Stimulated activated CD8-positive, alpha-beta memory T cell treated with anti-CD3 and anti-CD28 coated beads, Interleukin-12 subunit alpha, Interleukin-12 subunit beta, amount 100 ng/mL, for 4 hours (primary cell): ENCODE results near the gene MSX1.

Experiments used
- DNase-seq: peaks from one replicate; pipeline ENCODE4 v3.0.0-alpha.2; 2020; ENCODE audit warnings: low read depth

MSX1 gene

DNA sequence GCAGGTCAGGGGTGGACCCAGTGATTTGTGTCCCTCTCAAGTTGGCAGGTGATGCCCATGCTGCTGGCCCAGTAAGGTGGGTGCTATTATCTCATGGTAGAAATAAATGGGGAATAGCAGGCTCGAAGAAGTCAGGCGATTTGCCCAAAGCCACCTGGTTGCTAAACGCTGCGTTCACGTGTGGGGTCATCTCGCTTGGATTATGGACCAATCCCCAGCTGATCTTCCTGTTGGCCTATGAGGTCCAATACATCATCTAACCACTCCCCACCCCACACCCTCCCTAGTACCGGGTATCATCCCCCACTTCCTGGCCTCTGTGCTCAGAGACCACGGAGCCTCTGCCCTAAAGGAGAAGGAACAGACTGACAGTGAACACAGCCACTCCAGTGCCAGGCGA is 18.3 kb upstream of the MSX1 start:
- DNase-seq = no peak

DNA sequence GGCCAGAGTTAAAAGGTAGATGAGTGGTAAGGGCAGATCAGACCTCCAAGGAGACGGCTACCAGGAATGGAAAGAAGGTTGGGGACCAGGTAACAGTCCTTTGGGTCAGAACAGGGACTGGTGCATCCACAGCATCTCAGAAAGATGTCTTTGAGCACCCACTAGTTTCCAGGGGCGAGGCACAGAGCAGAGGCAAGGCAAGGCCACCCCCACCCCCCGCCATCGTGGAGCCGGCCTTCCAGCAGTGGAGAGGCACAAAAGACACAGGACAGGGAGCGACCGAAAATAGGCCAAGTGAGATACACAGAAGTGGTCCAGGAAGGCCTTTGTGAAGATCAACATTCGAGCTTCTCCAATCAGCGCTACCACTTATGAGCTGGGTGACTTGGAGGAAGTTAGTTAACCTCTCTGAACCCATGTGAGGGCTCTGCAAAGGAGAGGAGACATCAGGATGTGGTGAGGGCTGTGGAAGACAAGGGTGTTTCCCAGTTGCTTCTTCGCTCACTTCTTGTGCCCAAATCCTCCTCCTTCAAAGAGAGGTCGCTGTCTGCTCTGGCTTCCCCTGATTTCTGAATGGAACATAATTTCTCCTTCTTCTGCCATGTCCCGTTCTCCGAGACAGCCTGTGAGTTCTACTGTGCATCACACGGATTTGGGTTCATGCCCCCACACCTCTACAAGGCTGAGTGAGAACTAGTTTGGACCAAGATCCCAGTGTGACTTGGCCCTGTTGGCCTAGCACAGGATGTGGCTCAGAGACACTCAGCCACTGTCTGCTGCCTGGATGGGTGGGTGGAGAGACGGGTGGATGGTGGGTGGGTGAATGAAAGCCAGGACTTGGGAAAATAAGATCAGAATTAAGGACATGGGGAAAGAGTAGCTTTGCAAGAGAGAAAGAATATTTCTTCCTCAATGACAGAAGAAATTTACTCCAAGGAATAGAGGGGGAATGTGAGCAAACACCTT is 16.7 kb upstream of the MSX1 start:
- no peak for DNase-seq

DNA sequence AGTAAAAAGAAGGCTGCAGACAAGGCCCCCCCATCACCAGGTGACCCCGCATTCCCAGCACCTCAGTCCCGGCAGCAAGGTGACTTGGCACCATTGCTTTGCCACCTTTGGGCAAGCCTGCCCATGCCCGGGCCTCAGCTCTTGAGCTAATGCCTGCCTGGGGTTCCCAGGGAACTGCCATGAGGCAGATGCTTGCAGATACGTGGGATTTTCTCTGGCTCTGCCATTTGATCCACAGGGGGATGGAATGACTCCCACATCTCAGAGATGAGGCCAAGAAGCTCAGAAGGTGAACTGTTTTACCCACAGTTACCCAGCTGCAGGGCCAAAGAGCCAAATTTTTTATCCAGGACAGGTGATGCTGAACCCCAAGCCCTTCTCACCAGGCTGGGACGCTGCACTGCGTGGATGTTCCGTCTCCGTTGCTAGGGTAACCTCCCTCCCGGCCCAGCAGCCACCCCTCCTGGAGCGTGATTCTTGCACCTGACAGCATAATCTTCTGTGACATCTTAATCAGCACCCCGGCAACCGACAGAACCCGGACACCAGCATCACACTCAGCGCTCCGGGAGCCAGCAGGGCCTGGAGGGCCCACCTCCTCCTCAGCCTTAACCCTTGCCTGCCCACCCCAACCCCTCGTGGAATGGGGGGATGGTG is 15.7 kb upstream of the MSX1 start:
- no peak for DNase-seq

DNA sequence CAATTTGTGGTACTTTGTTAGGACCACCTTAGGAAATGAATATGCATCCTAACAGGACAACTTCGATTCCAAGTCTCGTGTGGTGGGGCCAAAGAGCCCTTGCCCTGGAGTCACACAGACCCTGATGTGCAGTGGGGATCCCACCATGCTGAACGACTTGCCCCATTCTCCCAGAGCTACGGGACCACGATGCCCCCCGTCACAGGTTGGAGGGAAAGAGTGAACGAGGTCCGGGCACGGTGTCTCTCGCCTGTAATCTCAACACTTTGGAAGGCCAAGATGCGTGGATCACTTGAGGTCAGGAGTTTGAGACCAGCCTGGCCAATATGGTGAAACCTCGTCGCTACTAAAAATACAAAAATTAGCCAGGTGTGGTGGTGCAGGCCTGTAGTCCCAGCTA is 14.4 kb upstream of the MSX1 start:
- no peak for DNase-seq

DNA sequence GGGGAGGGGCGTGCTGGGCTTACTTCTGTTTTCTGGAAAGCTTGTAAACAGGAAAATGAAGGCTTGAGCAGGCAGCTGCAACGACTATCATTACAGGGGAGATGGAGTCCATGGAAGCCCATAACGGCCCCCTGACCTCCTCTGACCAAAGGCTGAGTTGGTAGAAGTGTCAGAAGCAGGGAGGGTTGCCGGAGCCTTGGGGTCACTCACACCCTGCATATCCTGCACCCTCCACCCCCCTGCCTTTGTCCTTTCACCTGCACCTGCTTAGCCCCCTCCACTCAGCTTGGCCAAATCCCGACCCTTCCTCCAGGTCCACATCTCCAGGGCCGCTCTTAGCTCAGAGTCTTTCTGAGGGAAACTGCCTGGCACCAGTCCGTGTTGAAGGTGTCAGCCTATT is 12.5 kb upstream of the MSX1 start:
- no peak for DNase-seq

DNA sequence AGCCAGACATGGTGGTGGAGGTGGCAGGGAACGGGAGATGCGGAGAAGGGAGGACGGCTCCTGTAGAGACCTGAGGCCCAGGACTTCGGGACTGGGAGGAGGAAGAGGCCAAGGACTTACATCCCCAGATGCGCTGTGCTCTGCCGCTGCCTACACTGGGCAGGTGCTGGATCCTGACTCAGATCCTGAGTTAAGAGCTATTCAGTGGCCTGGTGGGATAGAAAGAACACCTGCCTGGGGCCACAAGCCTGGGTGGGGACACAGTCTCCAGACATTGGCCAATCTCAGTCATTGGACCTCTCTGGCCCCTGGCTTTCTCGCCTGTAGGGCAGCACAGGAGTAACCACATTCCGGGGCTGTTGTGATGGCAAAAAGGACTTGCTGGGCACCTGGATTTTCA is 10.9 kb upstream of the MSX1 start:
- no peak for DNase-seq

DNA sequence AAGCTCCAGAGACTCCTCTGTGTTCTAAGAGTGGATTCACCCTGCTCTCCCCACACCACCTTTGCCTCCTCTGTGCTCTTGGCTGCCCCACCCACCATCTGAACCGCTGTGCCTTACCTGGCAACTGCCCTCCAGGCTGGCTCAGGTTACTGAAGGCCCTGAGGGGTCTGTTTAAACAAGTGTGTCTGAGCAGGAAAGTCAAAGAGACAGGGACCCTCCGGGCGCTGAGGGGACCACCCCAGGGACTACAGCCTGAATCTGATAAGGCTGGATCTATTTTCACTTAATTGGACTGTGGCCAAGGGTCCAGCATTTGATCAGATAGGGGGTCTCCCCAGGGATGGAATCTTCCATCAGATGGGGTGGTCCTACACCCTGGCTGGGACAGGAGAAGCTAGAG is 10.4 kb upstream of the MSX1 start:
- DNase-seq = no peak

DNA sequence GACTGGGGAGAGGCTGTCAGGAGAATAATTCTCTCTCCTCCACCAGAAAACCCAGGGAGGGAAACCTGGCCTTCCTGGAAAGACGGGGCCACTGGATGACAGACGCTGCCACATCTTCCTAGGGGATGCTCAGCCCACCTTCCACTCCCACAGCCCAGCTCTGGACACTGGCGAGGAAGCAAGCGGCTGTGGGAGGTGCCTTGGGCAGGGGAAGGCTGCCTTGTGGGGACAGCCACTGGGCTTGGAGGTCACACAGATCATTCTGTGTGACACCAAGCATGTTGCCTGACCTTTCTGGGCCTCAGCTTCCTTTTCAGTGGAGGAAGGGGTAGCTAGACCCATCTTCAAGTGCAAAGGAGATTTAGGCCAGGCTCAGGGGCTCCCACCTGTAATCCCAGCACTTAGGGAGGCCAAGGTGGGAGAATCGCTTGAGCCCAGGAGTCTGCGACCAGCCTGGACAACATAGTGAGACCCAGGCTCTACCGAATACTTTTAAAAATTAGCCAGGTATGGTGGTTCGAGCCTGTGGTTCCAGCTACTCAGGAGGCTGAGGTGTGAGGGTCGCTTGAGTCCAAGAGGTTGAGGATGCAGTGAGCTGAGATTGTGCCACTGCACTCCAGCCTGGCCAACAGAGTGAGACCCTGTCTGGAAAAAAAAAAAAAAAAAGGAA is 9.8 kb upstream of the MSX1 start:
- DNase-seq = no peak

DNA sequence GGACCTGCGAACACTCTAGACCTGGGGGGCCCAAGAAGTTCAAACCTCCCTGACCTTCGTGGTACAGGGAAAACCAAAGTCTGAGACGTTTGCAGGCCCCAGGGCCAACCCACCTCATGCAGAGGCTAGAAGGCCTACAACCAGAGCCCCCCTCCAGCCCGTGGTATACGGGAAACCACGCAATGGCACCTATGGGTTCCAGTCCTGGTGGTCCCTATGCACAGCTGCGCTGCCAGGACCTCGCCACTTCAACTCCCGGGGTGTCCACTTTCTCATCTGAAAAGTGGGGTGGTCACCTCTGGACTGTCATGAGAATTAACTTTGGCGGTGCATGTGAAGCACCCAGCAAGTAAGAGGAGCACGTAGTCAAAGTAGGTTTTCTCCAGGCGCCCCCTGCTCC is 8.4 kb upstream of the MSX1 start:
- DNase-seq = no peak

DNA sequence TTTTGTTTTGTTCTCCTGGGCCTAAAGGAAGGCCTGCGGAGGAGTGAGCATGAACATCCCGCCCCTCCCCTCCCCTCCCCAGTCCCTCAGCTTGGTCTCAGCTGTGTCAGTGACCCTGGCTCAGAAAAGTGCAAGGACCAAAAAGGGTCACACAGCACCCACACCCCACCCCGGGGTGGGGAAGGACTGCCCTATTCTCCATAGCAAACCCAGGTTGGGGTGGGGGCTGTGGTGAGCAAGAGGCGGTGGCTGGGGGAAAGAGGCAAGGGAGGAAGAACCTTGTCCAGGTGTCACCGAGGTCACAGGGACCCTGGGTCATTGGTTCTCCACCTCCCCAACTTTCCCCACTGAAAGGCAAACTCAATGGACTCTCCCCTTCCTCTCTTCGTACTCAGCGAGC is 7.6 kb upstream of the MSX1 start:
- no peak for DNase-seq

DNA sequence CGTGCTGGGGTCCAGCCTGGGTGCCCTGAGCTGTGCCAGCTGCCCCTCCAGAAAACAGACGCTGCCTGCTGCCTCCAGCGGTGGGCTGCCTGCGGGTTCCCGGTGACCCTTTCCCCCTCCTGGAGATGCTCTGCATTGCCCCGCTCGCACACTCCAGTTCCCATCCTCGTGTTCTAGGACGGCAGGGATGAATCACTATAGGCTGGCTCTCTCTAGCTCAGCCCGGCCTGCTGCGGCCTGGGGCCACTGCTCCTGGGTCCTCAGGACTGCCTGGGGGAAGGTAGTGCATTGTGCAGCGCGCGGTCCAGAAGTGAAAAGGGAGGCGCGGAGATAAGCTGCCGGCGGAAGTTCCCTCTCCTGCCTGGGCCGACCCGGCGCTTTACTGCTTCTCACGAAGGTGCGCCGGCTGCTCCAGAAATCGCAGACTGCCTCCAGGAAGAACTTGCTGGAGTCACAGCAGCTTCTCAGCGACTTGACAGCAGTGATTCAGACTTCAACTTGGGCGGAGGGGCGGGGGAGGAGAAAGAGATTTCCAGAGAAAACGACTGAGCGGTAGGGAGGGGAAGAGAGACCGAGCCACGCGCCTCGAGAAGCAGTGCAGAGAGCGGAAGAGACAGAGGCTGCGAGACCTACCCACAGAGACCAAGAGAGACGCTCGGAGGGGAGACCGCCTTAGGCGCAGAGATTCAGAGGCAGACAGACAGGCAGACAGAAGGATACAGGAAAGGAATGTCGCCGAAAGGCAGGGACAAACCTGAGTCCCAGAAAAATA is 6.7 kb upstream of the MSX1 start:
- DNase-seq = no peak

DNA sequence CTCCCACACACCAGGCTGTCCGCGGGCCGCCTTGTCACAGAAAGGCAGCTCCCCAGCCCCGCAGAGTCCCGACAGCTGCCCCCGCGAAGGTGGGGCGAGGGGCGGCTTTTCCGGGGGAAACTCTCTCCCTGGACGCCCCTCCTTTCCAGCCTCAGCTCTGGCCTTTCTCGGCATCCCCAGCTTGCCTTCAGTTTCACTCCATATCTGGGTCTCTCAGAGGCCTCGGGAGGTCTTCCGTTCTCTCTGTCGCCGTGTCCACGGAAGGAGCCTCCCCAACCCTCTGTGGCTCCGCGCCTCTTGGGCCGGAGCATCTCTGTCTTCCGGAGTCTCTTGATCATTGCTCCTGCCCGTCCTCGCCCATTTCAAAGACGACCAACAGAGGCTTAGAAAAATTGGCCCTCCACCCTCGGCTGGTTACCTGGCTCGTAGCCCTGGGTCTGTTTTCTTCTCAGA is 6.1 kb upstream of the MSX1 start:
- no peak for DNase-seq

DNA sequence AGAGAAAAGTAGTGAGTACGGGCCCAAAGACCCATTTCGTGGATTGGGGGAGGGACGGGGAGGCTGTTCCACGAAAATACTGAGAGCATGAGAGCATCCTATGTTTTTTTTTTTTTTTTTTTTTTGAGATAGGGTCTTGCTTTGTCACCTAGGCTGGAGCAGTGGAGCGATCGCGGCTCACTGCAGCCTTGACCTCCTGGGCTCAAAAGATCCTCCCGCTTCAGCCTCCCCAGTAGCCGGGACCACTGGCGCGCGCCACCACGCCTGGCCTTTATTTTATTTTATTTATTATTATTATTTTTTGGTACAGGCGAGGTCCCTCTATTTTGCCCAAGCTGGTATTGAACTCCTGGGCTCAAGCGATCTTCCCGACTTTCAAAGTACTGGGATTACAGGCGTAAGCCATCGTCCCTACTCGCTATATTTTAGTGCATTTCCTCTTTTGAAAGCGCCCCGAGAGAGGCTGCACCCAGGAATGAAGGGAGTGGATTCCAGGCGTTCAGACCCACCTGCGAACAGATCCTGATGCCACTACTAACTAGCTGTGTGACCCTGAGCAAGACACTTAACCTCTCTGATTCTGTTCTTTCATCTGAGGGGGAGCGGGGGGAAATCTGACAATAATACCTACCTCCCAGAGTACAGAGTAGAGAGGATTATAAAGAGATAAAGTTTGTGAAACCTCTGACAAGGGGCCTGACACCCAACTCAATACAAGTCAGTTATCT is 5.4 kb upstream of the MSX1 start:
- DNase-seq = no peak

DNA sequence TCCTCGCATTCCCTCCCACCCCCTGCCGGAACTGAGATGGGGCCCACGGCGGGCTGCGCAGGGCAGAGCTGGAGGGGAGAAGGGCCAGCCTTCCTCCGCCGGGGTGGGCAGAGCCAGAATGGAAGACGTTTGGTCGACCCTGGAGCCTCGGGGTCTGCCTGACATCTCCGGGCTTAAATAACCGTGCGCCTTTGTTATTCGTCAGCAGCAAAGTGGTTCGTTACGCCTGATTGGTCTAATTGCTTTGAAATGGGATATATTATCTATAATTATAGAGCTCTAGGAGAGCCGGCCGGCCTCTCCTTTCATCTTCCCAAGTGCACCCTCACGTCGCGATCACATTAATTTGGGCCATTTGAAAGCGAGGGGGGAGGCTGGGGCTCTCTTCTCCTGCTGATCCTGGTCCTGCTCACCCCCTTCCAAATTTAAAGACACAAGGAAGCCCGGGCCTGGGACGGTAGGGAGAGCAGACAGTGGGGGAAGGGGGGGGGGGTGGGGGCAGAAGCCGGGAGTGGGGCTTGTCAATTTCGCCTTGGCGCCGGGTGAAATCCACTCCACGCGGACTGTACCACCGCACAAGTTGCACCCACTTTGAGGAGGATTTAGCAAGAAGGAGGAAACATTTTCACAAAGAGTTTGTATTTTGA is 4.7 kb upstream of the MSX1 start:
- DNase-seq = no peak

DNA sequence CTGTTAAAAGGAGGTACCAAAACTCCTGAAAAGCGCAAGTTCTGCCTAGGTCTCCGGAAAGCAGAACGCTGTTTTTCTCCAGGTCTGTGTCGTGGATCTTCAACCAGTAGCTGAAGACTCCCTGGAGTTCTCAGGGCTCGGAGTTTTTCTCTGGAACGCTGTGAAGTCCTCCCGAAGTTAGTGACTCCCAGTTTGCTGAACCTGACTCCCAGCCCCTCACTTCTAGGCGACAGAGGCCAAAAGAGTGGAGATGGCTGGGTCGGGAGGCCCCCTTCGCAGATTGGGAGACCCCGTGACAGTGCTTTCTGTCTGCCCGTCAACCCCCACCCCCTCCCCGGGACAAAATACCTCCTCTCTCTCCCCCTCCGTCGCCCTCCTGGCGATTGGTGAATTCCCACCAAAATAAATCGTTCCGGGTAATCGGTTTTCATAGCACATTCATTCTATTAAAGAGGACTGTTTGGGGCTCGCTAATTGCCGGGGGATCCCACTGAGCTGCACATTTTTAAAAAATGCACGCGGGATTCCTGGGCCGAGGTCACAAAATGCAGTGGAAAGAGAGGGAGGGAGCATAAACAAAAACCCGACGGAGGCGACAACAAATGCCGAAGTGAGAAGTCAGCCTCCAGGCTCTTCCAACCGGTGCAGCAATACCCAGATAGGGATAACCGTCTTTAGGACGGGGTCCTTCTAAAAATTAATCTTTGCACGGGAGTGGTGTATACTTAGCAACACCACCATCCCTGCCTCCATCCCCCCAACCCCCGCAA is 4.0 kb upstream of the MSX1 start:
- DNase-seq = no peak

DNA sequence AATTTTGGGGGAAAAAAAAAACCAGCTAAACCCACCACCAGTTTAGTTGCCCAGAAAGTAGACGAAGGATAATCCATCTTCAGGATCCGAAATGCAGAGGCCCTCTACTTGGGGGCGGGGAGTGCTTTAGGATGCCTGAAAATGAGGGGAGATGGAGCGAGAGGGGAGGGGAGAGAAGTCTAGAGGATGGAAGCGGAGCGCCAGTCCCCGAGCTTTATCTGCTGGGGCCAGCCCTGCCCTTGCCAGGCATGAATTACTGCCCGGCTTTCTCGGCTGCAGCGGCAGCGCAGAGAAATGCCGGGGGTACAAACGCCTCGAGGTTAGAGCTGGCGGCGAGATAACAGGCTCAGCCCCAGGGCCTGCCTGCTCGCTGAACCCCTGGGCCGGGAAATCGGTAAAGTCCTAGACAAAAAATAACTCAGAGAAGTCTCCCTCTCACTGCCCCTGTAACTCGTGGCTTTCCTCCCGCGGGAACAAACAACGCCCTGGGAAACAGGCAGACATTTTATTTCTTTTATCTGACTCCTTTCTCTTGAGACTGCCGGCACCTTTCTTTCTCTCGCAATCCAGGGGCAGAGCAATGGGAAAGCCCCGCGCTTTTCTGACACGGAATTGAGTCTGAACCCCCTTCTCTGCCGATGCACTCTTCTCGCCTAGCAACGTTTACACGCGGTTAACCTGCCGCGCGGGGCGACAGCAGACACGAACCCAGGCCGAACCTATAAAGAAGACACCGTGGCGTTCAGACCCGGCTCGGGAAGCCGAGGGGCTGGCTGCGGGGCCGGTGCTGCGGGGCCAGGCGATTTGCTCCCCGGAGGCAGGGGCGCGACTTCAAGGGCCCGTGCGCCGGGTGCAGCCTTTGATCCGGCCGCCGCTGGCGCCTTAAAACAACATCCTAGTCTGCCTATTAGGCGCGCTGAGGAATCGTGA is 3.1 kb upstream of the MSX1 start:
- DNase-seq = no peak

DNA sequence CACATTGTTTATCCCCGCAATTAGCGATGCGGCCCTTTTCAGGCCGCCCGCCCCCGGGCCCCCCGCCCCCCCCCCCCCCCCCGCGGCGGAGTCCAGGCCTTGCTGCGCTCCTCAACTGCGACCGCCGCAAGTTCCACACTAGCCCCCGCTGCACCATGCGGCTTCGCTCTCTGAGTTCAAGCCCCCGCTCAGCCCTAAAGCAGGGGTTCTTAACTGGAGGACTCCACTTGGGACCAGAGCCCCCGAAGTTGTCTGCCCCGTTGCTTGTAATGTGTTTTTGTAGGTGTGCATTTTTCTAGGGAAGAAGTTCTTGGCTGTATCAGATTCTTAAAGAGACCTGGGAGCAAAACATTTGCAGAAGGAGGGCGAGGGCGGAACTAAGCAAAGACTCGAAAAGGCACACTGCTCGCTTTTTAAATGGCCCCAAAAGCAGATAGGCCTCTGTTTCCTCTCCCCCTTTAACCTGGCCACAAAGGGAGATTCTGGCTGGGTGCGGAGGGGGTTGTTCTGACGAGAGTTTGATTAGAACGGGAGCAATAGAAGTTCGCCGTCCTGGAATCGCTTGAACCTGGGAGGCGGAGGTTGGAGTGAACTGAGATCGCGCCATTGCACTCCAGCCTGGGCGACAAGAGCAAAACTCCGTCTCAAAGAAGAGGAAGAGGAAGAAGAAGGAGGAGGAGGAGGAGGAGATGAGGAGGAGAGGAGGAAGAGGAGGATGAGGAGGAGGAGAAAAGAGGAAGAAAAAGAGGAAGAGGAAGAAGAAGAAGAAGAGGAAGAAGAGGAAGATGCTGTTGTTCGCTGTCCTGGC is 2.3 kb upstream of the MSX1 start:
- no peak for DNase-seq

DNA sequence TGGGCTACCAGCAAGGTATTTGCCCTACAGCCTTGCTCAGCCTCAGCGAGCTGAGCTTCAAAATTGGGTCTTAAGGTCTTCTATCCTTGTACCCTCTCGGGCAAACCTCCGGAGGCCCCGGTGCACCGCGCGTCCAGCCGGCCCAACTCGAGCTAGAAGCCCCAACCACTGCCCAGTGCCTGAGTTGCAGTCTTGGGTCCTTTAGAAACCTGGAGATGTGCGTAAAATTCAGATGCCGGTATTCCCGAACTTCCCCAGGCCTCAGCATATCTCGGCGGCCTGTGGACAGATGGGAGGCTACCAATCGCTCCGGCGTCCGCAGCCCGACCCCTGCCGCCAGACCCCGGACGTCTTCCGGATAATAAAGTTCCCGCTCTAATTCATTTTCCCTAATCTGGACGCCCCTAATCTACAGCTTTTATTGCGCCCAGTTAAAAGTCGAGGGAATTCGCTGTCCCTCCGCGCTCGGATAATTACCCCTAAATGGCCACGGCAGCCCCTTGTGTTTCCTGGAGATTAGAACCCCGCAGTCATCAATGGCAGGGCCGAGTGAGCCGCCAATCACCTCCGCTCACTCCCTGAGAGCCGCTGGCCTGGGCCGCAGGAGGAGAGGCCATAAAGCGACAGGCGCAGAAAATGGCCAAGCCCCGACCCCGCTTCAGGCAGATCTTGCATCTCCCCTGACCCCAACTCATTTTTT is 1.5 kb upstream of the MSX1 start:
- DNase-seq = no peak
